ENCODE results near the gene ZMYM2. TPM values are rescaled to one million over a fixed set of nuclear protein-coding genes. Genes with fewer than 3 reads are reported as not detected.

The ZMYM2 gene
- total RNA-seq, 3 donors from 2014 or later, result 58.9 to 85.1 (median 70.3) TPM

GRCh38 chr13:20125129-20125782 is 166.7 kb downstream of the ZMYM2 start:
- TF ChIP-seq CTCF (IDR thresholded peaks at IDR 0.05), result no peak
- Histone ChIP-seq H3K4me1 (ENCODE audit: low read depth) (peaks cover 7% of the 10 kb centered on the region), H3K36me3 (ENCODE audit: low read depth) (no peaks in the 10 kb centered on the region), H3K4me3 (no peak overlapping the region), H3K9me3 (no peaks in the 10 kb centered on the region)
- intact Hi-C loops (cut with DNase I, micrococcal nuclease), result no loop called here
- DNase-seq (no peak), ATAC-seq (no peak)

GRCh38 chr13:20125783-20126165 is 167.2 kb downstream of the ZMYM2 start:
- DNase-seq (no peak), ATAC-seq (no peak)
- Histone ChIP-seq H3K4me3 (no peak overlapping the region), H3K4me1 (ENCODE audit: low read depth) (peaks cover 7% of the 10 kb centered on the region), H3K9me3 (no peaks in the 10 kb centered on the region), H3K36me3 (ENCODE audit: low read depth) (no peaks in the 10 kb centered on the region)
- TF ChIP-seq CTCF (IDR thresholded peaks at IDR 0.05), result no peak
- intact Hi-C loops (cut with DNase I, micrococcal nuclease), result no loop called here

- H3K36me3 ChIP-seq (ENCODE audit: low read depth), result no peaks in the 10 kb centered on the region
- H3K9me3 ChIP-seq, result no peaks in the 10 kb centered on the region
- no peak for ATAC-seq
- H3K4me1 ChIP-seq (ENCODE audit: low read depth), result peaks cover 7% of the 10 kb centered on the region
- no peak overlapping the region for H3K4me3 ChIP-seq
- DNase-seq, result peak in 1 of 3 donors; percentile 11
- no peak for TF ChIP-seq CTCF (IDR thresholded peaks at IDR 0.05)
- intact Hi-C loops (cut with DNase I, micrococcal nuclease), result no loop called here
These were observed 168.2 kb downstream of the ZMYM2 start for GRCh38 chr13:20126541-20127261.

- peaks cover 7% of the 10 kb centered on the region for H3K4me1 ChIP-seq (ENCODE audit: low read depth)
- H3K9me3 ChIP-seq, result no peaks in the 10 kb centered on the region
- TF ChIP-seq CTCF (IDR thresholded peaks at IDR 0.05), result no peak
- H3K4me3 ChIP-seq, result no peak overlapping the region
- H3K36me3 ChIP-seq (ENCODE audit: low read depth), result no peaks in the 10 kb centered on the region
- ATAC-seq (peak; percentile 3), DNase-seq (no peak)
- intact Hi-C loops (cut with DNase I, micrococcal nuclease), result no loop called here
These were observed 168.7 kb downstream of the ZMYM2 start for GRCh38 chr13:20127262-20127561.

- peak; percentile 70 to 80 (median 73) for DNase-seq
- Histone ChIP-seq H3K9me3 (no peaks in the 10 kb centered on the region), H3K36me3 (ENCODE audit: low read depth) (no peaks in the 10 kb centered on the region), H3K4me1 (ENCODE audit: low read depth) (peaks cover 7% of the 10 kb centered on the region), H3K4me3 (peak overlapping the region; percentile 1)
- intact Hi-C loops (cut with DNase I, micrococcal nuclease), result no loop called here
- TF ChIP-seq CTCF (IDR thresholded peaks at IDR 0.05), result peak; percentile 31
- peak; percentile 92 for ATAC-seq
These were observed 169.3 kb downstream of the ZMYM2 start for GRCh38 chr13:20127562-20128458.
